ENCODE data around the gene SPPL3.

GRCh38 chr12:120854804-120855203 lies 49.4 kb downstream of the SPPL3 start:
- TF ChIP-seq CTCF (IDR thresholded peaks at IDR 0.05): no peak; the same call in 1 of the 2 replicates
- TF ChIP-seq POLR2AphosphoS5 (IDR thresholded peaks at IDR 0.05; ENCODE audit: low read depth, low read length): no peak
- no peak for TF ChIP-seq SIN3A (IDR thresholded peaks at IDR 0.05; ENCODE audit: borderline replicate concordance, insufficient read depth, low read depth, low read length)
- no peak for TF ChIP-seq TCF7L2 (IDR thresholded peaks at IDR 0.05; ENCODE audit: low read depth, low read length)
- TF ChIP-seq, protein P1, sequence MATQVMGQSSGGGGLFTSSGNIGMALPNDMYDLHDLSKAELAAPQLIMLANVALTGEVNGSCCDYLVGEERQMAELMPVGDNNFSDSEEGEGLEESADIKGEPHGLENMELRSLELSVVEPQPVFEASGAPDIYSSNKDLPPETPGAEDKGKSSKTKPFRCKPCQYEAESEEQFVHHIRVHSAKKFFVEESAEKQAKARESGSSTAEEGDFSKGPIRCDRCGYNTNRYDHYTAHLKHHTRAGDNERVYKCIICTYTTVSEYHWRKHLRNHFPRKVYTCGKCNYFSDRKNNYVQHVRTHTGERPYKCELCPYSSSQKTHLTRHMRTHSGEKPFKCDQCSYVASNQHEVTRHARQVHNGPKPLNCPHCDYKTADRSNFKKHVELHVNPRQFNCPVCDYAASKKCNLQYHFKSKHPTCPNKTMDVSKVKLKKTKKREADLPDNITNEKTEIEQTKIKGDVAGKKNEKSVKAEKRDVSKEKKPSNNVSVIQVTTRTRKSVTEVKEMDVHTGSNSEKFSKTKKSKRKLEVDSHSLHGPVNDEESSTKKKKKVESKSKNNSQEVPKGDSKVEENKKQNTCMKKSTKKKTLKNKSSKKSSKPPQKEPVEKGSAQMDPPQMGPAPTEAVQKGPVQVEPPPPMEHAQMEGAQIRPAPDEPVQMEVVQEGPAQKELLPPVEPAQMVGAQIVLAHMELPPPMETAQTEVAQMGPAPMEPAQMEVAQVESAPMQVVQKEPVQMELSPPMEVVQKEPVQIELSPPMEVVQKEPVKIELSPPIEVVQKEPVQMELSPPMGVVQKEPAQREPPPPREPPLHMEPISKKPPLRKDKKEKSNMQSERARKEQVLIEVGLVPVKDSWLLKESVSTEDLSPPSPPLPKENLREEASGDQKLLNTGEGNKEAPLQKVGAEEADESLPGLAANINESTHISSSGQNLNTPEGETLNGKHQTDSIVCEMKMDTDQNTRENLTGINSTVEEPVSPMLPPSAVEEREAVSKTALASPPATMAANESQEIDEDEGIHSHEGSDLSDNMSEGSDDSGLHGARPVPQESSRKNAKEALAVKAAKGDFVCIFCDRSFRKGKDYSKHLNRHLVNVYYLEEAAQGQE (IDR thresholded peaks at IDR 0.05; ENCODE audit: insufficient read depth in 1 of 2, low read depth in 2 of 2, low read length in 1 of 2): no peak
